Lower leg skin (tissue), 4 donors: ENCODE data around the gene FGGY. TPM values are rescaled to one million over a fixed set of nuclear protein-coding genes. Genes with fewer than 3 reads are reported as not detected.

ENCODE experiments used
- DNase-seq, 2 donors: peaks; one replicate each; pipeline ENCODE4 v3.0.0-alpha.2; 2019; ENCODE audit warnings: low spot score in 2 of 2
- H3K4me3 ChIP-seq: fragments of 200-600 bp; sonication (generic); 2 replicates; pipeline ENCODE4 v1.5.1; 2017; ENCODE audit warnings: mild to moderate bottlenecking, low read depth; ENCODE audit not compliant: poor library complexity, severe bottlenecking
- CTCF ChIP-seq, 3 donors: fragments of 450-650 bp; IDR thresholded peaks; one replicate each; pipeline ENCODE4 v1.5.1; 2016; ENCODE audit warnings: antibody characterized with exemption in 3 of 3, mild to moderate bottlenecking in 3 of 3, moderate library complexity in 2 of 3
- POLR2A ChIP-seq, 2 donors: fragments of 450-650 bp; IDR thresholded peaks; one replicate each; pipeline ENCODE4 v1.6.1; 2016 to 2017; ENCODE audit warnings: antibody characterized with exemption in 2 of 2, mild to moderate bottlenecking in 1 of 2, moderate library complexity in 1 of 2
- WGBS, 2 donors: methylation state at CpG; one replicate each; pipeline ENCODE4 v1.1.5; 2018; 5-methylcytosine and 5-hydroxymethylcytosine counted together
- intact Hi-C: fragments of 100-400 bp; cut with DNase I; formaldehyde crosslinking; loops from one replicate; pipeline ENCODE4 v1.15.0; 2023; ENCODE audit warnings: low total_unique reads
- total RNA-seq, 4 donors: library from RNA; depleted of rRNA; stranded (reverse); fragments of >200 nt; gene quantifications; one replicate each; pipeline ENCODE4 v1.1.0, GENCODE V29; 2016

The FGGY gene
- total RNA-seq, 4 donors from 2014 or later, result 10.0 to 29.5 (median 17.5) TPM

GRCh38 chr1:59478822-59479221, 181.9 kb downstream of the FGGY start:
- no peak for DNase-seq
- WGBS, 2 donors, result 96 to 98% methylated on average over 2 of the region's 2 CpGs
- intact Hi-C loops, result no loop called here
- TF ChIP-seq POLR2A (IDR thresholded peaks at IDR 0.05), result no peak
- no peak overlapping the region for H3K4me3 ChIP-seq

GRCh38 chr1:59480188-59480888, 183.4 kb downstream of the FGGY start:
- H3K4me3 ChIP-seq, result no peak overlapping the region
- 94 to 96% methylated on average over 7 of the region's 7 CpGs for WGBS, 2 donors
- no peak for DNase-seq
- intact Hi-C loops, result no loop called here
- TF ChIP-seq POLR2A (IDR thresholded peaks at IDR 0.05) (no peak), CTCF (IDR thresholded peaks at IDR 0.05) (no peak)

- H3K4me3 ChIP-seq, result no peak overlapping the region
- TF ChIP-seq POLR2A (IDR thresholded peaks at IDR 0.05), result no peak
- 68 to 71% methylated on average over 3 of the region's 3 CpGs for WGBS, 2 donors
- no peak for DNase-seq
- intact Hi-C loops, result no loop called here
Measured at GRCh38 chr1:59481881-59482505, 185.1 kb downstream of the FGGY start.

GRCh38 chr1:59482986-59483385, 186.1 kb downstream of the FGGY start:
- WGBS, 2 donors, result 92 to 100% methylated on average over 1 of the region's 1 CpG
- intact Hi-C loops, result no loop called here

GRCh38 chr1:59484096-59484495, 187.2 kb downstream of the FGGY start:
- WGBS, 2 donors, result 3 to 10% methylated on average over 1 of the region's 1 CpG
- DNase-seq, result no peak
- H3K4me3 ChIP-seq, result no peak overlapping the region
- intact Hi-C loops, result no loop called here
- TF ChIP-seq CTCF (IDR thresholded peaks at IDR 0.05), result no peak
- TF ChIP-seq POLR2A (IDR thresholded peaks at IDR 0.05), result no peak

More at GRCh38 chr1:59482986-59483385, 186.1 kb downstream of the FGGY start:
- DNase-seq, result no peak
- TF ChIP-seq CTCF (IDR thresholded peaks at IDR 0.05) (no peak), POLR2A (IDR thresholded peaks at IDR 0.05) (no peak)
- no peak overlapping the region for H3K4me3 ChIP-seq

- H3K4me3 ChIP-seq, result no peak overlapping the region
- DNase-seq, result no peak
- TF ChIP-seq POLR2A (IDR thresholded peaks at IDR 0.05) (no peak), CTCF (IDR thresholded peaks at IDR 0.05) (no peak)
- intact Hi-C loops, result no loop called here
- WGBS, 2 donors, result 93 to 98% methylated on average over 2 of the region's 2 CpGs
Measured at GRCh38 chr1:59485171-59485570, 188.3 kb downstream of the FGGY start.
